UCSD-AML1 (cell line): ENCODE measurements around the gene UGT1A7.

ENCODE experiments used
- DNase-seq: peaks from one replicate; lab custom pipeline; 2025; ENCODE audit not compliant: unreplicated experiment; lab: John Stamatoyannopoulos, UW

The UGT1A7 gene

GRCh38 chr2:233796254-233796653 is 114.6 kb downstream of the UGT1A7 start:
- no peak for DNase-seq

- DNase-seq, result no peak
Measured at GRCh38 chr2:233798335-233799086, 116.8 kb downstream of the UGT1A7 start.

GRCh38 chr2:233799087-233799665 is 117.5 kb downstream of the UGT1A7 start:
- no peak for DNase-seq

GRCh38 chr2:233799716-233800115 is 118.0 kb downstream of the UGT1A7 start:
- DNase-seq, result no peak

- no peak for DNase-seq
Measured at GRCh38 chr2:233800208-233800607, 118.5 kb downstream of the UGT1A7 start.

GRCh38 chr2:233801357-233802131 is 119.8 kb downstream of the UGT1A7 start:
- no peak for DNase-seq

- DNase-seq, result no peak
Measured at GRCh38 chr2:233802132-233802815, 120.6 kb downstream of the UGT1A7 start.

- no peak for DNase-seq
Measured at GRCh38 chr2:233803292-233803911, 121.7 kb downstream of the UGT1A7 start.

GRCh38 chr2:233803994-233804393 is 122.3 kb downstream of the UGT1A7 start:
- no peak for DNase-seq

GRCh38 chr2:233807215-233807865 is 125.6 kb downstream of the UGT1A7 start:
- no peak for DNase-seq

GRCh38 chr2:233807966-233808935 is 126.5 kb downstream of the UGT1A7 start:
- DNase-seq, result no peak

GRCh38 chr2:233810385-233810784 is 128.7 kb downstream of the UGT1A7 start:
- DNase-seq, result no peak

GRCh38 chr2:233811087-233811486 is 129.4 kb downstream of the UGT1A7 start:
- no peak for DNase-seq

- DNase-seq, result no peak
Measured at GRCh38 chr2:233811732-233812131, 130.0 kb downstream of the UGT1A7 start.

GRCh38 chr2:233813236-233814055 is 131.7 kb downstream of the UGT1A7 start:
- no peak for DNase-seq

GRCh38 chr2:233814056-233814835 is 132.5 kb downstream of the UGT1A7 start:
- DNase-seq, result no peak

GRCh38 chr2:233815861-233816260 is 134.2 kb downstream of the UGT1A7 start:
- no peak for DNase-seq

GRCh38 chr2:233816334-233816733 is 134.6 kb downstream of the UGT1A7 start:
- DNase-seq, result no peak
